ENCODE results near the gene SYT6.

Gene SYT6

GRCh38 chr1:114116086-114116485 lies 37.6 kb downstream of the SYT6 start:
- no peak for DNase-seq

- no peak for DNase-seq
Measured at GRCh38 chr1:114114185-114115094, 39.2 kb downstream of the SYT6 start.

DNA sequence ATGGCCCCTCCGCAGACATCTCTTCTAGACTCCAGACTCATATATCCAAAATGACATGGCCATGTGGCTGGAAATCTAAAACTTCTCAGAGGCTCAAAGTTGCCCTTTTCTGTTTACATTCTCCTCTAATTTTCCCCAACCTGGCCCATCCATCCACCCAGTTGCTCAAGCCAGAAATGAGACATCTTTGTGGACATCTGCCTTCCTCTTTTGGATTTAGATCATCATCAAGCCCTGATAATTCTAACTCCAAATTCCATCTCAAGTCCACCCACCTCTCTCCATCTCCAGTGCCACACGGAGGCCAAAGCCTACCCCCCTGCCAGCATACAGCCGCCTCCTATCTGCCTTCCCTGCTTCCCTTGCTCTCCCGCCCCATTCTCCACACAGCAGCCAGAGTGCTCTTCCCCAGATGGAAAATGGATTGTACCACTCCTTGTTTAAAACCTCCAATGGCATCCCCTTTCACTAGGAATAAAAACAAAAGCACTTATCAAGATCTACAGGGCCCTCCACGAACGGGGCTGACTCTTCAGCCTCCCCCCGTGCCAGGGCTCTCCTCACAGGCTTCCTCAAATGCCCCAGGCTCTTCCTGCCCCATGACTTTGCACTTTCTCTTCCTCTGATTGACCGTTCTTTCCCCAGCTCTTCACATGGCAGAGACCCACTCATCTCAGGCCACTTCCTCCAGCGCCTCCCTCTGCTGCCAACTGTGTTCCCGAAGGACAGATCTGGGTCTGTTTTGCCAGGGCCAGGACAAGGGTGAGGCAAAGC lies 40.1 kb downstream of the SYT6 start:
- DNase-seq: no peak

DNA sequence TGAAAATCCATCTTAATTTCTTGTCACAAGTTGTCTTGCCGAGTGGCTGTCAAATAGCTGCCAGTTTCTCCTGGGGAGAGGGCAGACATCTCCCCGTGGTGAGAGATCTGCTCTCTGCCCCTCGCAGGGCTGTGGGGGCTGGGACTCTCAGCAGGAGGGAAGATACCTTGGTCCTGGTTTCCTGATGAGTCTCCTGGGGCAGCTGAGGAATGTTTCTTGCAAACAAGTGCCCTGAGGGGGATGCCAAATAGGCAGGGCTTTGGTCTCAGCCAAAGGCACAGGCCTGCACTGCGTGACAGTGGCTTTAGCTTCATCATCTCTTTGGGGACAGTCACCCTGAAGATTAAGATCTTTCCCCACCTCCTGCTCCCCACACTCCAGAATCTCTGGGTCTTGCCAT lies 40.9 kb downstream of the SYT6 start:
- no peak for DNase-seq

DNA sequence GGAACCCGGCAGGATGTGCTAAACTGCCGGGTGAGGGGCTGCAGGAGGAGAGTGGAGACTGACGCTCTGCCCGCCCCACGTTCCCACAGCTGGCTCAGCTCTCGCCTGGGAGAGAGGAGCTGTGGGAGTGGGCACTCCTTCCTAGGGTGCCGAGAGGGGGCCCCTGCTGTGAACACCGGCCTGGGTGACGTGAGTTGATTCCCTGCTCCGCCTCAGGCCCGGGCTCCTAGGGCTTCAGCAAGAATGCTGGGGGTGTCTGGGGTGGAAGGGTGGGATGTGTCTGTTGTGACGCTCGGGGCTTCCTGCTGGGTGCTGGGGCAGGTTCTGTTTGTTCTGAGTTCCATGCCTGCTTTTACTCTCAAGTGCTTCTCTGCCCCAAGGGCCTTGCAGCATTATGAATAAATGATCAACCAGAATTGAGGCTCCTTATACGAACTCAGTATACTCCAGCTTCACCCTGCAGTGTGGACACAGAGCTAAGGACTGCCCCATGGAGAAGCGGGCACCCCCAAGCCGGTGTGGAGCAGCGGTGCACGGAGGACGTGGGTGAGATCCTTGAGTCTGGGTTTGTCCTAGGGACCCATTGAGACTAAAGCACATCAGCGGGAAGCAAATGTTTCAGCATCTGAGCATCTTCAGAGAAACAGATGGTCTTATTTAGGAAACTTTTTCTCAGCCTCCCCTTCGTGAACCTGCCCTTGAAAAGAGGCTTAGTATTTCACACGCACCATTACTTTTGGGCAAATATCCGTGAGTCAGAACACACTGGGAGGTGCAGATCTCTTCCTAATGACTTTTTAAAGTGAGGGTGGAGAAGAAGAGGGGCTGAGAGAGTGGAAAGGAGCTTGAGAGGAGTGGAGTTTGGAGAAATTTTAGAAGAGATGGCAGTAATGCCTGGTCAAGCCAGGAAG lies 41.7 kb downstream of the SYT6 start:
- DNase-seq: no peak

DNA sequence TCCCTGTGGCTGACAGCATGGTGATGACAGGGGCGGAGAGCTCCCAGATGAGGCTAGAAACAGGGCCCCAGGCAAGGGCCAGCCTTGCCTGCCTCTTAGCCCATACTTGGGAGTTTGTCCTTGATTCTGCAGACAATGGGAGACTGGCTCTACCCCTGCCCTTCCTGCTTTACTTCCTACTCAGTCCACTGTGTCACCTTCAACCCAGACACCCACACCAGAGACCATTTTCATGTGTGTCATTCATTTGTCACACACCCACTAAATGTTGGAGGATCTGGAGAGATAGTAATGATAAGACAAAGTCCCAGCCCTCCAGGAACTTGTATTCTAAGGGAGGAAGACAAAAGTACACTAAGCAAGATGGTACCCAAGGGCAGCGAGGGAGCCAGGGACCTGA lies 43.7 kb downstream of the SYT6 start:
- DNase-seq: no peak

- DNase-seq: no peak
Measured at GRCh38 chr1:114108751-114109255, 44.9 kb downstream of the SYT6 start.

GRCh38 chr1:114107474-114108435 lies 45.9 kb downstream of the SYT6 start:
- no peak for DNase-seq

GRCh38 chr1:114105421-114105979 lies 48.2 kb downstream of the SYT6 start:
- no peak for DNase-seq

- DNase-seq: no peak
Measured at GRCh38 chr1:114104949-114105348, 48.7 kb downstream of the SYT6 start.

- no peak for DNase-seq
Measured at GRCh38 chr1:114103992-114104391, 49.7 kb downstream of the SYT6 start.

DNA sequence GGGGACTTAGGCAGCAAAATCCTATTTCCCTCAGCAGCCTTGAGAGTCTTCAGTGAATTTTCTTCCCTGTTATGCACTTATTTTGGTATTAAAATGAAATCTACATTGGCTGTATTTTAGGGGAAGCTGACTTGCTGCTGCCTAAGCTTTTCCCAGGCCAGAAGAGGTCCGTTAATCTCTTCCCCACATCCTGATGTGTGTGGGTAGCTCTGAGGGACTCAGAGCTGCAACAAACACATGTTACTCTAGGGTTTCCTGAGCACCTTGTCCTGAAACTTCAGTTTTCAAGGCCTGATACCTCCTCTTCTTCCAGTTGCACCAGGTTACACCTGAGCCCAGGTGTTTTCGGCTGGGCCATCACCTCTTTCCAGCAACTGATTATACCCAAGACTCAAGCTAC lies 51.5 kb downstream of the SYT6 start:
- DNase-seq: no peak

GRCh38 chr1:114100148-114100547 lies 53.5 kb downstream of the SYT6 start:
- DNase-seq: no peak

DNA sequence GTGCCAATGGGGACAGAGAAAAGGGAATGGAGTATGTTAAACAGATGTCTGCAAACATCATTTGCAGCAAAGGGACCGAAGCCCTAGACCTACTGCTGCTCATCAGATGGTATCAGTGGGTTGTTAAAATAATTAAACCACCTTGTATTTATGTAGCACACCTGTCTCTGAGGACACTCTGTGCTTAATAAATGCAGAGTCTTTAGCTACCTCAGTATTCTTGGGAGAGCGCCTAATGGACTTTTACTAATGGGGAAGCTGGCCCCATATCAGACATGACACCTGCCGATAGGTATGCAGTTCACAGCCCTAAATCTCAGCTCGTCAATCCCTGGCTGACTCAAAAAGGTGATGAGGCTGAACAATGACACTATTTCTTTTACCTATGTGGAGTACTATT lies 54.4 kb downstream of the SYT6 start:
- no peak for DNase-seq

- no peak for DNase-seq
Measured at GRCh38 chr1:114097109-114097508, 56.6 kb downstream of the SYT6 start.

- no peak for DNase-seq
Measured at GRCh38 chr1:114094675-114095074, 59.0 kb downstream of the SYT6 start.

DNA sequence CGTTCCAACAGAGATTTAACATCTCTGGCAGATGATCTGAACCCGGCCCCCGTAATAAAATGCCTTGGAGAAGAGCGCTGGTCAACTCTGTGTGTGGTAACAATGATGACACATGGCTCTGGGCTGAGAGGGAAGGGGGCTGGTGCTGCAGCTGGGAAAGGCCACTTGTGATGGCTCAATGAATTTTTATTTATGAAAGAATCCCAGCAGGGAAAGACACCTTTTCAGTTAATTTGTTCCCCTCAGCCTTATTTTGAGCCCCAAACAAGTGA lies 59.4 kb downstream of the SYT6 start:
- DNase-seq: no peak

DNA sequence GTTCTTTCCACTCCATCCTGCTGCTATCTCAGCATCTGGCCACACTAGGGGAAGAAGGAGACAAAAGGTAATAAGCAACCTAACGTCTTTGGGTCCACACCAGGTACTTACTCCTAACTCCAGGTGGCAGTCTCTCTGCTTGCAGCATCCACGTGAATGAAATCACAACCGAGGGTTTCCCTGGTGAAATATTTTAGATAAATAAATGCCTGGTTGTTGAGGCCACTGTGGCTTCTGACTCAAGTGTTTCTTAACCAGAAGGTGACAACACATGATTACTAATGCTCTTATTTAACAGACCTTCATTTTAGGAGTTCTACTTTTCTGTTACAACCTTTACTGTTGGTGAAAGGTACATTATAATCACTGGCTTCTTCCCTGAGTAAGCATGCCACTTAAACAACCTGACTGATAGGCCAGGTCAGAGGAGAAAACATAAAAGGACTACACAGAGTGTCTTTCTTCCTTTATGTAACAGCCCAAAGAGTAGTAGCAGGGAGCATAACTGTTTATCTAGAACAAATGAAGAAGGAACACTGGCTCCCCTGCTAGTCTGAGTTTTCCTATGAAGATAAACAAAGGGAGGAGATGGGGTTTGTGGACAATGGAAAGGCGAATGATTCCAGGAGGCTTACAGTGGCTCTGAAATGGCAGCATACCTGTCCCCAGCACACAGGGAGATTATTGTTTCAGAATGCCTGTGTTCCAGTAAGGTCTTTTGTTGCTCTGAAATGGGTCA lies 59.9 kb downstream of the SYT6 start:
- DNase-seq: no peak

- no peak for DNase-seq
Measured at GRCh38 chr1:114092186-114093062, 61.2 kb downstream of the SYT6 start.

DNA sequence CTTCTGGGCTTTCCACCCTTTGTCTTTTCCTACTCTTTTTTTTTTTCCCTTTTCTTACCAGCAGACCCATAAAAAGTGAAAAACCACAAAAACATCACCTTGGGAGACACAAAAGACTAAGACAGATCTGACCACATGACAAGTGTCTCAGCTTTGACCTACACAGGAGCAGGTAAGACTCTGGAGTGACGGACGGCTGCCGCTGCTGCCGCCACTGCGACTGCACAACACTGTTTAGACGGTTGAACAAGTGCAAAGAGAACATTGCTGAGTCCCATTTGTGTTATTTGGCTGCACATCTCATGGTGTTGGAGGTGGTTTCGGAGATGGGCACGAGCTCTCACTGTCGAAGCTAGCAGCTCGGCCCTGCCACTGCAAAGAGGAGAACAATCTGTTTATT lies 62.0 kb downstream of the SYT6 start:
- no peak for DNase-seq
